H1 (cell line): ENCODE data around the gene RNASEL. TPM values are rescaled to one million over a fixed set of nuclear protein-coding genes. Genes with fewer than 3 reads are reported as not detected.

ENCODE experiments used
- BCL11A ChIP-seq, 2 experiments: IDR thresholded peaks; one replicate each; pipeline ENCODE4 v1.6.1; 2011; ENCODE audit warnings: low read depth in 2 of 2, low read length in 2 of 2, mild to moderate bottlenecking in 2 of 2
- JUND ChIP-seq: IDR thresholded peaks from 2 replicates; pipeline ENCODE4 v1.6.1; 2011; ENCODE audit warnings: mild to moderate bottlenecking, improper control_type of control experiment, low read length
- polyA plus RNA-seq, 7 experiments: library from polyadenylated mRNA; depleted of rRNA in 3 of 7; stranded (reverse) in 5 of 7; unstranded in 2 of 7; fragments of >200 nt in 5 of 7; fragments of 200-250 nt in 2 of 7; gene quantifications; 1 replicate in 5 of 7; 2 replicates in 1 of 7; 4 replicates in 1 of 7; pipeline versions ENCODE4 v1.2.1 to v1.2.3, GENCODE V29; 2011 to 2013; ENCODE audit warnings: missing spikeins in 2 of 7, mixed read lengths in 2 of 7
- total RNA-seq: library from RNA; stranded (reverse); fragmentation: NEBNext Ultra II Directional; extraction: Animal tissue kit (Norgen Biotek cat#: 25700); gene quantifications from 2 replicates; pipeline ENCODE4 v1.2.1, GENCODE V29; 2021
- TF ChIP-seq, protein P1 (sequence below): IDR thresholded peaks from 2 replicates; pipeline ENCODE4 v1.6.1; 2012; ENCODE audit warnings: low read length, inconsistent platforms
- TF ChIP-seq, protein P2 (sequence below): IDR thresholded peaks from 2 replicates; pipeline ENCODE4 v1.6.1; 2012; ENCODE audit warnings: inconsistent platforms

The RNASEL gene
- total and polyA plus RNA-seq, 2 of the 8 experiments (the other 6 are each of a cell fraction or from before 2014, with no cell fraction given): 0.39 to 0.78 TPM

GRCh38 chr1:182616130-182617013 lies 27.3 kb upstream of the RNASEL start (continued):
- TF ChIP-seq, protein P1, sequence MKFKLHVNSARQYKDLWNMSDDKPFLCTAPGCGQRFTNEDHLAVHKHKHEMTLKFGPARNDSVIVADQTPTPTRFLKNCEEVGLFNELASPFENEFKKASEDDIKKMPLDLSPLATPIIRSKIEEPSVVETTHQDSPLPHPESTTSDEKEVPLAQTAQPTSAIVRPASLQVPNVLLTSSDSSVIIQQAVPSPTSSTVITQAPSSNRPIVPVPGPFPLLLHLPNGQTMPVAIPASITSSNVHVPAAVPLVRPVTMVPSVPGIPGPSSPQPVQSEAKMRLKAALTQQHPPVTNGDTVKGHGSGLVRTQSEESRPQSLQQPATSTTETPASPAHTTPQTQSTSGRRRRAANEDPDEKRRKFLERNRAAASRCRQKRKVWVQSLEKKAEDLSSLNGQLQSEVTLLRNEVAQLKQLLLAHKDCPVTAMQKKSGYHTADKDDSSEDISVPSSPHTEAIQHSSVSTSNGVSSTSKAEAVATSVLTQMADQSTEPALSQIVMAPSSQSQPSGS: no peak
- TF ChIP-seq, protein P2, sequence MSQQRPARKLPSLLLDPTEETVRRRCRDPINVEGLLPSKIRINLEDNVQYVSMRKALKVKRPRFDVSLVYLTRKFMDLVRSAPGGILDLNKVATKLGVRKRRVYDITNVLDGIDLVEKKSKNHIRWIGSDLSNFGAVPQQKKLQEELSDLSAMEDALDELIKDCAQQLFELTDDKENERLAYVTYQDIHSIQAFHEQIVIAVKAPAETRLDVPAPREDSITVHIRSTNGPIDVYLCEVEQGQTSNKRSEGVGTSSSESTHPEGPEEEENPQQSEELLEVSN: no peak
- TF ChIP-seq BCL11A (IDR thresholded peaks at IDR 0.05; ENCODE audit: low read depth in 2 of 2, low read length in 2 of 2) (no peak), JUND (peak; percentile 76)
